ENCODE data around the gene TES.
"Not testable (repeated sequence)": the region's sequence is repeated elsewhere in the genome, so short reads cannot be mapped to it uniquely, and the experiment has no call there.

Gene TES

DNA sequence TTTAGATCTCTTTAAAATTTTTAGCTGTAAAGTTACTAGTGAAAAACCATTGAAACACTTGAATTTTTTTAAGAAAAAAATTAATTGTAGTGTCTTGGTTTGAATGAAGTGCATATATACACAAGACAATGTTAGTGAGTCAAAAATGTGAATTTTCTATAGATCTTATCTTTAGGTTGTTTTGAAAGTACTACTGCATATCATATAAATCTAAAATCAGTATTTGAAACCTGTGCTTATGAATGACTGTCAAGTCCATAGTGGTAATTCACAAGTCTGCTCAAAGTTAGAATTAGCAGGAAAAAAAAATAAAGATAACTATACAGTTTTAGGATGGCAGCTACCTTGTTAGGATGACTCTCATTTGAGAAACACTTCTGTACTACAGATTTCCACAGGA, 25.0 kb downstream of the TES start:
- no peak overlapping the region for H3K4me3 ChIP-seq (ENCODE audit: low read depth in 1 of 2, low read length in 2 of 2)
- no peak overlapping the region for H3K9ac ChIP-seq (ENCODE audit: low read length)
- H3K27ac ChIP-seq (ENCODE audit: low read depth, low read length): peak overlapping the region; percentile 72
- peaks cover 3% of the 10 kb centered on the region for H3K36me3 ChIP-seq (ENCODE audit: insufficient read depth, low read length)
- H3K27me3 ChIP-seq (ENCODE audit: control insufficient read depth in 1 of 2, insufficient read depth in 2 of 2, low read length in 2 of 2): no peaks in the 10 kb centered on the region
- no peaks in the 10 kb centered on the region for H3K9me3 ChIP-seq (ENCODE audit: low read length)
- H3K4me1 ChIP-seq (ENCODE audit: insufficient read depth, low read length): peaks cover 49% of the 10 kb centered on the region

DNA sequence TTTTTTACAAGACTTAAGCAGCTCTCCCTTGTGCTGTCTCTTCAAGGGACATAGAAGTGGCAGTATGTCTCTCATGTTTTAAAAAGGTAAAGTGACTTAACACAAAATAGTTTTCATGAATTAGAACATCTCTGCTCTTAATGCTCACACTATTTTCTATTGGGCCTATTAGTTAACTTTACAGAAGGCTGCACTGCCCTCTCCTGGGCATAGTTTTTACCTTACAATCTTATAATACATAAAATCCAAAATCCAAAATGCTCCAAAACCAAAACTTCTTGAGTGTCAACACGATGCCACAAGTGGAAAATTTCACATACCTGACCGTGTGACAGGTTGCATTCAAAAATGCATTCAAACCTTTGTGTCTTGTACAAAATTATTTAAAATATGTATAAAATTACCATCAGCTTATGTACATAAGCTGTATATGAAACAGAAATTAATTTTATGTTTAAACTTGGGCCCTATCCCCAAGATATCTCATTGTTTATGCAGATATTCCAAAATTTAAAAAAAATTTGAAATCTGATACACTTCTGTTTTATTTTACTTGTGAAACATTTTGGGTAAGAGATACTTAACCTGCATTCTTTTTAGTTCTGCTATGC, 25.8 kb downstream of the TES start:
- Histone ChIP-seq H3K27ac (ENCODE audit: low read depth, low read length) (peak overlapping the region; percentile 72), H3K9me3 (ENCODE audit: low read length) (no peaks in the 10 kb centered on the region), H3K27me3 (ENCODE audit: control insufficient read depth in 1 of 2, insufficient read depth in 2 of 2, low read length in 2 of 2) (no peaks in the 10 kb centered on the region), H3K9ac (ENCODE audit: low read length) (no peak overlapping the region), H3K4me1 (ENCODE audit: insufficient read depth, low read length) (peaks cover 49% of the 10 kb centered on the region), H3K36me3 (ENCODE audit: insufficient read depth, low read length) (peaks cover 3% of the 10 kb centered on the region), H3K4me3 (ENCODE audit: low read depth in 1 of 2, low read length in 2 of 2) (peak overlapping the region in 1 of 2 donors; percentile 24)

DNA sequence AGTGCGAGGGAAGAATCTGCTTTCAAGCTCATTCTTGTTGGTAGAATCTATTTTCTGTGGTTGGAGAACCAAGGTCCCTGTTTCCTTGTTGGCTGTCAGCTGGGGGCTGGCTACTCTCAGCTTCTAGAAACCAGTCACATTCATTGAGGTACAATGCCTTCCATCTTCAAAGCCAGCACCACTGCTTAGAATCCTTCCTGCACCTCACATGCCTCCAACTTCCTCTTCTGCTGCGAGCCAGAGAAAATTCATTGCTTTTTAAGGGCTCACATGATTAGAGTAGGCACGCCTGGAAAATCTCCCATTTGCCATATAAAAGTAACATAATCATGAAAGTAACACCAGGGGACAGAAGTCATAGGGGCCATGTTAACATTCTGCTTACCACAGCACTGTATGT, 28.7 kb downstream of the TES start:
- H3K9me3 ChIP-seq (ENCODE audit: low read length): no peaks in the 10 kb centered on the region
- H3K4me1 ChIP-seq (ENCODE audit: insufficient read depth, low read length): peaks cover 50% of the 10 kb centered on the region
- H3K4me3 ChIP-seq (ENCODE audit: low read depth in 1 of 2, low read length in 2 of 2): peak overlapping the region; percentile 26
- peak overlapping the region; percentile 76 for H3K27ac ChIP-seq (ENCODE audit: low read depth, low read length)
- H3K27me3 ChIP-seq (ENCODE audit: control insufficient read depth in 1 of 2, insufficient read depth in 2 of 2, low read length in 2 of 2): no peaks in the 10 kb centered on the region
- H3K9ac ChIP-seq (ENCODE audit: low read length): no peak overlapping the region
- H3K36me3 ChIP-seq (ENCODE audit: insufficient read depth, low read length): peaks cover 3% of the 10 kb centered on the region

DNA sequence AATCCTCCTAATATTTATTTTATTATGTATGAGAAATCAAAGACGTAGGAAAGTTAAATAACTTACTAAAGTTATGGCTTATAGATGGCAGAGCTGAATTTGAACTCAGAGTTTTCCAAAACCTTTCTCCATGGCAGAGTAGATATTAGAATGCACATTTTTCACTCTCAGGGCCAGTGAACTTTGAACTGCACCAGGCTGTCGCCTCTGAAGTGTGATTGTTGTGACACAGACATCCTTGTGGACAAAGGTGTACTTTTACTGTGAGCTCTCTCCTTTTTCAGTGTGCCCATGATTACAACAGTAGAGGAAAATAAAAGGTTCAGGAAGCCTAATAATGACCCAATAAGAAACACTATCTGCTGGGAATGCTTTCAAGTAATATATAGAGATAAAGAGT, 29.1 kb downstream of the TES start:
- H3K4me3 ChIP-seq (ENCODE audit: low read depth in 1 of 2, low read length in 2 of 2): no peak overlapping the region
- H3K4me1 ChIP-seq (ENCODE audit: insufficient read depth, low read length): peaks cover 47% of the 10 kb centered on the region
- no peak overlapping the region for H3K9ac ChIP-seq (ENCODE audit: low read length)
- H3K27me3 ChIP-seq (ENCODE audit: control insufficient read depth in 1 of 2, insufficient read depth in 2 of 2, low read length in 2 of 2): no peaks in the 10 kb centered on the region
- no peaks in the 10 kb centered on the region for H3K9me3 ChIP-seq (ENCODE audit: low read length)
- H3K36me3 ChIP-seq (ENCODE audit: insufficient read depth, low read length): peaks cover 3% of the 10 kb centered on the region
- H3K27ac ChIP-seq (ENCODE audit: low read depth, low read length): peak overlapping the region; percentile 76

DNA sequence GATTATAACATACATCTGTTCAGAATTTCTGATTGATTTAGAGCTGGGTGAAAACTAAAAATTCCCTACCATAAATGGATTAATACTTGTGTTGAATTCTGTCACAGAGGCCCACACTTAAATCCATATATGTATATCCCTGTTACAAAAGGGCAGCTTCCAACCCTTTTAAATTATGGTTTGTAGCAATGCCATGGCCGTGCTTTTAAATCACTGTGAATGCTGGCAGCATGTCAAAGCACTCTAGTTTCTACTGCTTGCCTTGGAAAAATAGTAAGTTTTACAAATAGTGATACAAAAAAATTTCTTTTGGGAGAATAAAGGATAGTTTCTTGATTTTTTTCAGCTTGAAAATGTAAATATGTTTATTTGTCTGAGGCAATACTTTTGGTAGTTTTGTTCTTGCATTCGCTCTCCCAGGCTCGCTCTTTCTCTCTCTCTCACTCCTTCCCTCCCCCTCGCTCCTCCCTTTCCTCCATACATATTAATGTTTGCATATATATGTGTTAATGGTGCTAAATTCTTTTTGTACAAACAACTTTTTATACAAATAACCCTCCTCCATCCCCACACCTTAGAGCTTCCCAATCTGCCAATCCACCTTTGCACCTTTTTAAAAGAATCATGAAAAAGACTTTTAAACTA, 29.8 kb downstream of the TES start:
- no peaks in the 10 kb centered on the region for H3K27me3 ChIP-seq (ENCODE audit: control insufficient read depth in 1 of 2, insufficient read depth in 2 of 2, low read length in 2 of 2)
- peaks cover 42% of the 10 kb centered on the region for H3K4me1 ChIP-seq (ENCODE audit: insufficient read depth, low read length)
- no peak overlapping the region for H3K4me3 ChIP-seq (ENCODE audit: low read depth in 1 of 2, low read length in 2 of 2)
- H3K27ac ChIP-seq (ENCODE audit: low read depth, low read length): peak overlapping the region; percentile 76
- H3K9me3 ChIP-seq (ENCODE audit: low read length): no peaks in the 10 kb centered on the region
- H3K36me3 ChIP-seq (ENCODE audit: insufficient read depth, low read length): no peaks in the 10 kb centered on the region
- H3K9ac ChIP-seq (ENCODE audit: low read length): no peak overlapping the region

DNA sequence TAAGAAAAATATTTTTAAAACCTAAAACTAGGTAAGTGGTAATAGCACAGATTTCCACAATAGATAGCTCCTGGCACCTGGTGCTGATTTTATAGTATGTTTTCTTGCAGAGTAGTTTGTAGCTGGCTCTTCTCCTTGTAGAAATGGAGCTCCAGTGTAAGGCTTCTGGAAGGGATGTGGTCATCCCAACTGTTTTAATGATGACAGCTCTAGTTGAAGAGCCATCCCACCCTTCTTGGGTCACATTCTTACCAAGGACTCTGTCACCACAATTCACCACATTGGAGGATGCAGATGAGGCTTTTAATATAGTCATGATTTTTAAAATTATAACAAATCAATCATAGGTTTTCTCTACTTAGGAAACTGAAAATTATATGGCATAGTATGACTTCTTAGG, 31.0 kb downstream of the TES start:
- H3K27me3 ChIP-seq (ENCODE audit: control insufficient read depth in 1 of 2, insufficient read depth in 2 of 2, low read length in 2 of 2): no peaks in the 10 kb centered on the region
- no peak overlapping the region for H3K9ac ChIP-seq (ENCODE audit: low read length)
- H3K4me1 ChIP-seq (ENCODE audit: insufficient read depth, low read length): peaks cover 42% of the 10 kb centered on the region
- H3K27ac ChIP-seq (ENCODE audit: low read depth, low read length): peak overlapping the region; percentile 27
- no peak overlapping the region for H3K4me3 ChIP-seq (ENCODE audit: low read depth in 1 of 2, low read length in 2 of 2)
- H3K36me3 ChIP-seq (ENCODE audit: insufficient read depth, low read length): no peaks in the 10 kb centered on the region
- H3K9me3 ChIP-seq (ENCODE audit: low read length): no peaks in the 10 kb centered on the region

DNA sequence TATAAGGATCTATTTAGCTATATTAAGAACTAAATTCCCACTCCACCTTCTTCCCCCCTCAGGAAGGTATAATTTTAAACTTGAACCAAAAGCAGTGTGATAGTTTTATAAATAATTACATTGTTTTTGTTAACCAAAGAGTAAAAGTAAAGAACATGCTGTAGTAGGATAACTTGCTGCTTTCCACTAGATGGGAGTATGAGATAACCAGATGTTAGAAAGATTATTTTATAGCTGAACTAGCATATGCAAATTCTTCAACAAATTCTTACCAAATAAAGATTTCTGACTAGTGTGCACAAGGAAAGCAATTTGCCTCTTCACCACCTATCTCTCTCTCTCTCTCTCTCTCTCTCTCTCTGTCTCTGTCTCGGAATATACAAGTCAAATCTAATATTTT, 31.8 kb downstream of the TES start:
- H3K27me3 ChIP-seq (ENCODE audit: control insufficient read depth in 1 of 2, insufficient read depth in 2 of 2, low read length in 2 of 2): no peaks in the 10 kb centered on the region
- H3K27ac ChIP-seq (ENCODE audit: low read depth, low read length): peak overlapping the region; percentile 27
- no peaks in the 10 kb centered on the region for H3K36me3 ChIP-seq (ENCODE audit: insufficient read depth, low read length)
- no peak overlapping the region for H3K4me3 ChIP-seq (ENCODE audit: low read depth in 1 of 2, low read length in 2 of 2)
- H3K9ac ChIP-seq (ENCODE audit: low read length): no peak overlapping the region
- H3K9me3 ChIP-seq (ENCODE audit: low read length): no peaks in the 10 kb centered on the region
- peaks cover 42% of the 10 kb centered on the region for H3K4me1 ChIP-seq (ENCODE audit: insufficient read depth, low read length)

DNA sequence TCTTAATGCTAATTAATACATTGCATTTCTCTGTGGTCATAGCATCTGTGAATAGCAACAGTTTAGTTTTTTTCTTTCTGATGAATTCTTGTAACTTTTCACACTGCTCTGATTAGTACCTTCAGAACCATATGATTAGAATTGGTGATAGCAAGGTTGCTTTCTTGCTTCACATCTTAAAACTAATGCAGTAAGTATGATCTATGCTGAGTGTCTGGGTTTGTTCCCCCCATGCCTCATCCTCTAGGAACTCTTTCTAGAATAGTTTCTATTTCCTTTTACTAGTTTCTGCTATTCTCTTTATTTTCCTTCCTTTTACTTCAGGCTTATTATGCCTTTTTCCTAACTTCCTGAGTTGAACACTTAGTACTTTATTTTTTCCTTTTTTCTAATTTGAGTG, 32.4 kb downstream of the TES start:
- peaks cover 42% of the 10 kb centered on the region for H3K4me1 ChIP-seq (ENCODE audit: insufficient read depth, low read length)
- H3K9ac ChIP-seq (ENCODE audit: low read length): no peak overlapping the region
- no peak overlapping the region for H3K27ac ChIP-seq (ENCODE audit: low read depth, low read length)
- H3K4me3 ChIP-seq (ENCODE audit: low read depth in 1 of 2, low read length in 2 of 2): no peak overlapping the region
- no peaks in the 10 kb centered on the region for H3K27me3 ChIP-seq (ENCODE audit: control insufficient read depth in 1 of 2, insufficient read depth in 2 of 2, low read length in 2 of 2)
- H3K9me3 ChIP-seq (ENCODE audit: low read length): no peaks in the 10 kb centered on the region
- no peaks in the 10 kb centered on the region for H3K36me3 ChIP-seq (ENCODE audit: insufficient read depth, low read length)

DNA sequence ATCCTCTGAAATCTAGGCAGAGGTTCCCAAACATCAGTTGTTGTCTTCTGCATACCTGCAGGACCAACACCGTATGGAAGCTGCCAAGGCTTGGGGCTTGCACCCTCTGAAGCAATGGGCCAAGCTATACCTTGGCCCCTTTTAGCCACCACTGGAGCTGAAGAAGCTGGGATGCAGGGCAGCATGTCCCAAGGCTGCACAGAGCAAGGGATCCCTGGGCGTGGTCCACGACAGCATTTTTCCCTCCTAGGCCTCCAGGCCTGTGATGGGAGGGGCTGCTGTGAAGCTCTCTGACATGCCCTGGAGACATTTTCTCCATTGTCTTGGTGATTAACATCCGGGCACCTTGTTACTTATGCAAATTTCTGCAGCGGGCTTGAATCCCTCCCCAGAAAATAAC, 34.5 kb downstream of the TES start:
- H3K9ac ChIP-seq (ENCODE audit: low read length); H3K27me3 ChIP-seq (ENCODE audit: control insufficient read depth in 1 of 2, insufficient read depth in 2 of 2, low read length in 2 of 2); H3K9me3 ChIP-seq (ENCODE audit: low read length); H3K27ac ChIP-seq (ENCODE audit: low read depth, low read length); H3K4me3 ChIP-seq (ENCODE audit: low read depth in 1 of 2, low read length in 2 of 2); H3K36me3 ChIP-seq (ENCODE audit: insufficient read depth, low read length): not testable (repeated sequence)
- H3K4me1 ChIP-seq (ENCODE audit: insufficient read depth, low read length): peaks cover 33% of the 10 kb centered on the region

DNA sequence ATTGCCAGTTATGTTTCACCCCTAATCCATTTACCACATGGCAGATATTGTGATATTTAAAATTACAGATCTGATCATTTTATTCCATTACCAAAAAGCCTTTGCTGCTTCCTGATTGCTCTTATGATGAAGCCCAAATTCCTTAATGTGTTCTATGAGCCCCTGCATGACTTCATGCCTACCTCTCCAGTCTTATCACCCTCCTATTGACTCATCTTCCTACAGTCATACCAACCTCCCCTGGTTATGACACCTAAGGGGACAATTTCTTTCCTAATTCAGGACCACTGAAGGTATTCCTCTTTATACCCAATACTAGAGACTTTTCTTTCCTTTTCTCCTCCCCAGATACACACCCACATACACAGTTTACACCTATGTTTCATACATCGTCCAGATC, 36.0 kb downstream of the TES start:
- H3K27me3 ChIP-seq (ENCODE audit: control insufficient read depth in 1 of 2, insufficient read depth in 2 of 2, low read length in 2 of 2): no peaks in the 10 kb centered on the region
- H3K27ac ChIP-seq (ENCODE audit: low read depth, low read length): no peak overlapping the region
- no peak overlapping the region for H3K9ac ChIP-seq (ENCODE audit: low read length)
- no peaks in the 10 kb centered on the region for H3K9me3 ChIP-seq (ENCODE audit: low read length)
- H3K4me3 ChIP-seq (ENCODE audit: low read depth in 1 of 2, low read length in 2 of 2): no peak overlapping the region
- H3K4me1 ChIP-seq (ENCODE audit: insufficient read depth, low read length): peaks cover 25% of the 10 kb centered on the region
- H3K36me3 ChIP-seq (ENCODE audit: insufficient read depth, low read length): peaks cover 7% of the 10 kb centered on the region

DNA sequence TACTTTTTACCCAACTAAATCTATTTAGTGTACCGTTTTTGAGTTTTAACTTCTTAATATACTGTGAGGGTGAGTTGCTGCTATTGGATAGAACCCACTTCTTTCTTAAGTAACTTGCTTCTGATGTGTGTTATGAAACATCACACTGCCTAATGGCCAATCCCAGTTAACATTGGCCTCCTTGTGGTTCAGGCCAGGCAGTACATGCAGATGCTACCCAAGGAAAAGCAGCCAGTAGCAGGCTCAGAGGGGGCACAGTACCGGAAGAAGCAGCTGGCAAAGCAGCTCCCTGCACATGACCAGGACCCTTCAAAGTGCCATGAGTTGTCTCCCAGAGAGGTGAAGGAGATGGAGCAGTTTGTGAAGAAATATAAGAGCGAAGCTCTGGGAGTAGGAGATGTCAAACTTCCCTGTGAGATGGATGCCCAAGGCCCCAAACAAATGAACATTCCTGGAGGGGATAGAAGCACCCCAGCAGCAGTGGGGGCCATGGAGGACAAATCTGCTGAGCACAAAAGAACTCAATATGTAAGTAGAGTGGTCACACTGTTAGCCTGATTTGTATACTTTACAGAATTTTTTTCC, 39.7 kb downstream of the TES start:
- Histone ChIP-seq H3K4me1 (ENCODE audit: insufficient read depth, low read length) (peaks cover 8% of the 10 kb centered on the region), H3K27ac (ENCODE audit: low read depth, low read length) (peak overlapping the region; percentile 36), H3K36me3 (ENCODE audit: insufficient read depth, low read length) (peaks cover 15% of the 10 kb centered on the region), H3K4me3 (ENCODE audit: low read depth in 1 of 2, low read length in 2 of 2) (no peak overlapping the region), H3K9ac (ENCODE audit: low read length) (no peak overlapping the region), H3K27me3 (ENCODE audit: control insufficient read depth in 1 of 2, insufficient read depth in 2 of 2, low read length in 2 of 2) (no peaks in the 10 kb centered on the region), H3K9me3 (ENCODE audit: low read length) (no peaks in the 10 kb centered on the region)

DNA sequence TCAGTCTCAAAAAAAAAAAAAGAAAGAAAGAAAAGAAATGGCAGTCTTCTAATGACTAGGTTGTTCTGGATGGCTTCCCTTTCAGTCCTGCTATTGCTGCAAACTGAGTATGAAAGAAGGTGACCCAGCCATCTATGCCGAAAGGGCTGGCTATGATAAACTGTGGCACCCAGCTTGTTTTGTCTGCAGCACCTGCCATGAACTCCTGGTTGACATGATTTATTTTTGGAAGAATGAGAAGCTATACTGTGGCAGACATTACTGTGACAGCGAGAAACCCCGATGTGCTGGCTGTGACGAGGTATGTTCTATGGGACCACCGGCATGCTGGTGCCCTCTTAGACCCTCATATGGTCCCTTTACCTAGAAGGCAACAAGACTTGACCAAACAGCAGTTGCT, 41.3 kb downstream of the TES start:
- Histone ChIP-seq H3K36me3 (ENCODE audit: insufficient read depth, low read length) (peaks cover 15% of the 10 kb centered on the region), H3K9me3 (ENCODE audit: low read length) (no peaks in the 10 kb centered on the region), H3K27me3 (ENCODE audit: control insufficient read depth in 1 of 2, insufficient read depth in 2 of 2, low read length in 2 of 2) (no peaks in the 10 kb centered on the region), H3K4me3 (ENCODE audit: low read depth in 1 of 2, low read length in 2 of 2) (no peak overlapping the region), H3K9ac (ENCODE audit: low read length) (no peak overlapping the region), H3K27ac (ENCODE audit: low read depth, low read length) (no peak overlapping the region), H3K4me1 (ENCODE audit: insufficient read depth, low read length) (peaks cover 8% of the 10 kb centered on the region)

All from muscle layer of colon (tissue), 2 donors.